GM12878 (cell line): ENCODE results near the gene LDLRAD4. TPM values are rescaled to one million over a fixed set of nuclear protein-coding genes. Genes with fewer than 3 reads are reported as not detected.
A peak's percentile ranks its signal among the peaks of the same experiment; 100 is the strongest.

Experiments used
- ATAC-seq: fragments of 200-7000 bp; cut with Tn5 transposase; 3 replicates; pipeline ENCODE4 v1.9.1; 2020; ENCODE audit warnings: mild to moderate bottlenecking, moderate library complexity
- BruUV-seq: library from RNA; stranded (reverse); fragments of 400-500 nt; replicated peaks from 2 replicates; lab custom pipeline; 2021; lab: Mats Ljungman, UMichigan
- CTCF ChIA-PET: fragments of 300-600 bp; sonication (Branson Sonifier 250); formaldehyde crosslinking; extraction: SDS; loops from one replicate; lab custom pipeline; 2021; ENCODE audit warnings: inconsistent platforms; lab: Yijun Ruan, JAX
- POLR2A ChIA-PET: fragments of 350-600 bp; formaldehyde crosslinking; extraction: SDS; loops from one replicate; lab custom pipeline; 2021; ENCODE audit warnings: inconsistent platforms; lab: Charles Lee
- RAD21 ChIA-PET: fragments of 300-600 bp; sonication (Branson Sonifier 250); formaldehyde crosslinking; loops from one replicate; lab custom pipeline; 2023; ENCODE audit warnings: antibody characterized with exemption; ENCODE audit not compliant: unreplicated experiment; lab: Charles Lee
- SMC1A ChIA-PET: fragments of 300-600 bp; sonication (Branson Sonifier 250); formaldehyde crosslinking; loops from one replicate; lab custom pipeline; 2023; ENCODE audit not compliant: unreplicated experiment, uncharacterized antibody; lab: Charles Lee
- DNase-seq: peaks from one replicate; pipeline ENCODE4 v3.0.0-alpha.2; 2011; ENCODE audit warnings: low read depth, low spot score
- FAIRE-seq: peaks from 3 replicates; lab custom pipeline; 2011; peaks lifted over from hg19 to GRCh38; lab: Jason Lieb, UNC
- H2AFZ ChIP-seq: 2 replicates; pipeline ENCODE4 v1.6.0; 2011; ENCODE audit warnings: low read depth, low read length, control low read depth; ENCODE audit not compliant: control insufficient read depth
- H3K27ac ChIP-seq: 2 replicates; pipeline ENCODE4 v1.5.1; 2011; ENCODE audit warnings: control low read depth; ENCODE audit not compliant: control insufficient read depth, insufficient read depth
- H3K27me3 ChIP-seq, 2 experiments: replicated peaks in 1 of 2; 2 replicates each; pipeline versions ENCODE4 v1.6.0 to v1.6.1; 2011; ENCODE audit warnings: low read length in 1 of 2; ENCODE audit not compliant: control insufficient read depth in 2 of 2, insufficient read depth in 2 of 2
- H3K36me3 ChIP-seq, 2 experiments: 2 replicates each; pipeline ENCODE4 v1.5.1; 2011; ENCODE audit warnings: low read length in 1 of 2; ENCODE audit not compliant: control insufficient read depth in 2 of 2, insufficient read depth in 2 of 2
- H3K4me1 ChIP-seq: 2 replicates; pipeline ENCODE4 v1.6.1; 2011; ENCODE audit warnings: mild to moderate bottlenecking, low read length, moderate library complexity, mixed read lengths; ENCODE audit not compliant: control insufficient read depth, insufficient read depth
- H3K4me2 ChIP-seq: 2 replicates; pipeline ENCODE4 v1.6.0; 2011; ENCODE audit warnings: control low read depth; ENCODE audit not compliant: control insufficient read depth, insufficient read depth
- H3K4me3 ChIP-seq: fragments of 200-600 bp; sonication (generic); 2 replicates; pipeline ENCODE4 v1.5.1; 2016
- H3K79me2 ChIP-seq: 2 replicates; pipeline ENCODE4 v1.6.0; 2011; ENCODE audit warnings: low read length; ENCODE audit not compliant: control insufficient read depth, insufficient read depth
- H3K9ac ChIP-seq: 2 replicates; pipeline ENCODE4 v1.8.0; 2011; ENCODE audit warnings: low read length, control low read depth, mixed read lengths; ENCODE audit not compliant: control insufficient read depth, insufficient read depth
- H3K9me3 ChIP-seq: replicated peaks from 3 replicates; pipeline ENCODE4 v1.5.1; 2011; ENCODE audit warnings: mild to moderate bottlenecking, low read length; ENCODE audit not compliant: control insufficient read depth, insufficient read depth
- H4K20me1 ChIP-seq: 2 replicates; pipeline ENCODE4 v1.6.0; 2011; ENCODE audit not compliant: control insufficient read depth, insufficient read depth
- JUND ChIP-seq: IDR thresholded peaks from 2 replicates; pipeline ENCODE4 v1.6.1; 2012; ENCODE audit warnings: low read depth, mild to moderate bottlenecking, low read length, improper control_type of control experiment, moderate library complexity
- MEF2B ChIP-seq: fragments of 450-650 bp; IDR thresholded peaks from 2 replicates; pipeline ENCODE4 v1.6.1; 2018; ENCODE audit warnings: mild to moderate bottlenecking, moderate library complexity; ENCODE audit not compliant: partially characterized antibody, poor library complexity, severe bottlenecking
- NBN ChIP-seq: fragments of 450-650 bp; IDR thresholded peaks from 2 replicates; pipeline ENCODE4 v1.6.1; 2016
- ZNF274 ChIP-seq: IDR thresholded peaks from one replicate; pipeline ENCODE4 v1.8.0; 2011; ENCODE audit not compliant: insufficient read length, insufficient read depth
- WGBS: methylation state at CpG from one replicate; pipeline ENCODE4 v1.1.6; 2016; ENCODE audit warnings: low lambda C conversion rate; ENCODE audit not compliant: insufficient replicate concordance, insufficient coverage; ENCODE audit errors: missing lambda C conversion rate; 5-methylcytosine and 5-hydroxymethylcytosine counted together
- in situ Hi-C: fragments of 300-500 bp; cut with MboI; formaldehyde crosslinking; loops from 9 replicates; pipeline ENCODE4 v1.14.3; 2018; ENCODE audit warnings: mixed read lengths
- intact Hi-C: fragments of 100-400 bp; cut with micrococcal nuclease; formaldehyde crosslinking; loops from one replicate; pipeline ENCODE4 v1.14.2; 2022; ENCODE audit not compliant: unreplicated experiment
- polyA plus RNA-seq, 11 experiments: library from polyadenylated mRNA; depleted of rRNA in 4 of 11; unstranded in 6 of 11; stranded (reverse) in 5 of 11; fragments of >200 nt; fragmentation: Nextera tagmentation in 4 of 11; fragmentation: Illumina TruSeq in 1 of 11; extraction: Ambion mirVana in 4 of 11; extraction: Trizol in 1 of 11; gene quantifications; 1 replicate in 1 of 11; 2 replicates in 10 of 11; pipeline versions ENCODE4 v1.2.1 to v1.2.3, GENCODE V29; 2011 to 2016; ENCODE audit warnings: inconsistent platforms in 2 of 11, missing spikeins in 2 of 11, low read depth in 1 of 11
- total RNA-seq, 4 experiments: library from RNA; depleted of rRNA in 3 of 4; stranded (reverse); fragments of >200 nt in 3 of 4; fragmentation: Illumina TruSeq in 1 of 4; extraction: Trizol in 1 of 4; gene quantifications; 2 replicates each; pipeline versions ENCODE4 v1.2.1 to v1.2.3, GENCODE V29; 2013 to 2021

The LDLRAD4 gene
- total and polyA plus RNA-seq, 10 of the 15 experiments (the other 5 are each of a cell fraction or from before 2014, with no cell fraction given) = 2.7 to 16.8 (median 11.2) TPM

- 96% methylated on average over 27 of the region's 27 CpGs for WGBS
- Histone ChIP-seq H3K27me3 (no peaks in the 10 kb centered on the region), H3K36me3 (no peaks in the 10 kb centered on the region), H3K4me1 (peaks cover 42% of the 10 kb centered on the region), H3K4me3 (no peak overlapping the region), H3K9me3 (no peaks in the 10 kb centered on the region), H2AFZ (no peak overlapping the region), H3K4me2 (no peak overlapping the region), H3K9ac (no peak overlapping the region), H3K79me2 (no peaks in the 10 kb centered on the region), H4K20me1 (no peaks in the 10 kb centered on the region), H3K27ac (no peak overlapping the region)
- ATAC-seq (no peak), FAIRE-seq (peak; percentile 13), DNase-seq (no peak)
- ChIA-PET SMC1A (interaction anchor here (1.1 to 7.3 kb wide), 9 partner anchors 6 to 27 kb away, joined by 6 to 164 read pairs (median 35); no protein-coding TSS in a partner anchor), RAD21 (interaction anchor here (3.0 to 9.3 kb wide), 7 partner anchors 15 to 30 kb away, joined by 20 to 156 read pairs (median 100); no protein-coding TSS in a partner anchor), CTCF (interaction anchor here (2.4 to 4.0 kb wide), 5 partner anchors 13 to 30 kb away, joined by 8 to 24 read pairs (median 12); no protein-coding TSS in a partner anchor), POLR2A (interaction anchor here (1.3 to 8.5 kb wide), 4 partner anchors 15 to 30 kb away, joined by 3 to 121 read pairs (median 59); no protein-coding TSS in a partner anchor)
- intact Hi-C loops (loop anchor here (2.0 kb wide), 1 partner anchor 29 kb away; no protein-coding TSS in a partner anchor), in situ Hi-C loops (no loop called here)
- no peak for TF ChIP-seq MEF2B
- no peak for TF ChIP-seq ZNF274
- no peak for TF ChIP-seq JUND
- TF ChIP-seq NBN = no peak
- BruUV-seq = no TSS peak
These were observed 365.3 kb downstream of the LDLRAD4 start for GRCh38 chr18:13583576-13584550.
